Activated T-helper 1 cell treated with Interleukin-2 at 50 U/mL for 16 hours (primary cell): ENCODE data around the gene NMRK2.
"Not testable (repeated sequence)": the region's sequence is repeated elsewhere in the genome, so short reads cannot be mapped to it uniquely, and the experiment has no call there.

ENCODE experiments used
- DNase-seq: peaks from one replicate; pipeline ENCODE4 v3.0.0-alpha.2; 2020; ENCODE audit warnings: low read depth

The NMRK2 gene, protein sequence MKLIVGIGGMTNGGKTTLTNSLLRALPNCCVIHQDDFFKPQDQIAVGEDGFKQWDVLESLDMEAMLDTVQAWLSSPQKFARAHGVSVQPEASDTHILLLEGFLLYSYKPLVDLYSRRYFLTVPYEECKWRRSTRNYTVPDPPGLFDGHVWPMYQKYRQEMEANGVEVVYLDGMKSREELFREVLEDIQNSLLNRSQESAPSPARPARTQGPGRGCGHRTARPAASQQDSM

GRCh38 chr19:3932931-3933810, at the start of gene NMRK2:
Gene NMRK2 (plus strand): TSS chr19:3933069. CDS start chr19:3933672, 603 bp downstream.
- DNase-seq = no peak

DNA sequence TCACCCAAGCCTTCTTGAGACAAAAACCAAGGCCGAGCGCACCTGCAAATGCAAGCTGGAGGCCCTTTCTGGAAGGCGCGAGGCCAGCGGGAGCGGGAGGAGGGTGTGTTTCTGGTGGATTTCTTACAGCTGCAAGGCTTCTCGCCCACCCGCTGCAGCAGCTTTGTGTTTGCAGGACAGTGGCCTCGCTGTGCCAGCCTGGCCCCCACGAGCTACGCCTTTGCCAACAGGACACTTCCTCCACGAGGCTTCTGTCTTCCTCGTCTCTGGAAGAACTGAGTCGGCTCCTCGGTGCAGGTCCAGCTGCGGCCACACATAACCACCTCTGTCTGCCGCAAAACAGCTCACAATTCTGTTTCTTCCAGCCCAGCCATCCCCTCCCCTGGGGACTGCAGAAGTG, 42.3 kb upstream of the NMRK2 start:
- no peak for DNase-seq

DNA sequence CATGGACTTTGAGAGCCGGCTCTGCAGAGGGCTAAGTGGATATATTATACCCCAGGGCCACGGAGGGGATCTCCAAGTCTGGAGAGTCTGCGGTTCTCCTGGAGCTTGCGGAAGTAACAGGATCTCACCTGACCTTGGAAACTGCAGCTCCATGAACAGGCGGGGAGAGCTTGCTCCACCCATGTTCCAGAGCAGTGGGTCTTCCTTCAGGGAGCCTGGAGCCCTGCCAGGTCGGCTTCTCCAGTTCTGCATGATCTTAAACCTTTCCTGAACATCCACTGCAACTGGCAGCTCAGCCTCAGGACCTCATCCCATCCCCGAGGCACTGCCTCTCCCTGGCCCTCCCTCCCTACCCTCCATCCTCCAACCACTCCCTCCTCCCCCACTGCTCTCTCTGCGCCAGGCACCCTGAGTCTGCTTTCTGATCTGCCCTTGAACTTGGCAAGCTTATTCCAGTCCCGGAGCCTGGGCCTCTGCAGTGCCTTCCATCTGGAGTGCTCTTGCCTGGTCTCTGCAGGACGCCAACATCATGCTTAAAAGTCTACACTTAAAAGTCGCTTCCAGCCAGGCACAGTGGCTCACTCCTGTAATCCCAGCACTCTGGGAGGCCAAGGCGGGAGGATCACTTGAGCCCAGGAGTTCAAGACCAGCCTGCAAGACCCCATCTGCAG, 39.2 kb upstream of the NMRK2 start:
- DNase-seq = no peak

DNA sequence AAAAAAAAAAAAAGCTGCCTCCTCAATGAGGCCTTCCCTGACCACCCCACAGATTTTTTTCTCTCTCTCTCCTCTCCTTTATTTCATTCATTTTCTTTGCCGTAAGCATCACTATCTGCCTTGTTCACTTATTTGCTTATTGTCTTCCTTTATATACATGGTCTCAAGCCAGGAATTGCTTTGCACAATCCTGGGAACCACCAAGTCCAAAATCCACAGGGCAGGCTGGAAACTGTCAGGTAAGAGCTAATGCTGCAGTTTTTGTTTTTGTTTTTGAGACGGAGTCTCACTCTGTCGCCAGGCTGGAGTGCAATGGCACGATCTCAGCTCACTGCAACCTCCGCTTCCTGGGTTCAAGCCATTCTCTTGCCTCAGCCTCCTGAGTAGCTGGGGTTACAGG, 37.9 kb upstream of the NMRK2 start:
- DNase-seq = not testable (repeated sequence)

DNA sequence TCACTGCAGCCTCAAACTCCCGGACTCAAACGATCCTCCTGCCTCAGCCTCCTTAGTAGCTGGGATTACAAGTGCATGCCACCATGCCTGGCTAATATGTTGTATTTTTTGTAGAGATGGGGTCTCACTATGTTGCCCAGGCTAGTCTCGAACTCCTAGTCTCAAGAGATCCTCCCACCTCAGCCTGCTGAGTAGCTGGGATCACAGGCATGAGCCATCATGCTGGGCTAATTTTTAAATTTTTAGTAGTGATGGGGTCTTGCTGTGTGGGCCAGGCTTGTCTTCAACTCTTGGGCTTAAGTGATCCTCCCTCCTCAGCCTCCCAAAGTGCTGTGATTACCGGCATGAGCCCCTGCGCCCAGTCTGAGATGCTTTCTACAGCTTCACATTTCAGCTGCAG, 37.1 kb upstream of the NMRK2 start:
- DNase-seq = no peak

DNA sequence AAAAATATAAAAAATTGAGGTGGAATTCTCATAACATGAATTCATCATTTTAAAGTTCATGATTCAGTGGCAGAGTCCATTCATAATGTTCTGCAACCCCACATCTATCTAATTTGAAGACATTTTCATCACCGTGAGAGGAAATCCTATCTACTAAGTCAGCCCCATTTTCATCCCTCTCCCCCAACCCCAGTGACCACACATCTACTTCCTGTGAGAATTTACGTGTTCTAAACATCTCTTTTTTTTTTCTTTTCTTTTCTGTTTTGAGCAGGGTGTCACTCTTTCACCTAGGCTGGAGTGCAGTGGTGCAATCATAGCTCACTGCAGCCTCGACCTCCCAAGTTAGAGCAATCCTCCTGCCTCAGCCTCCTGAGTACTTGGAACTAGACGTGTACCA, 34.9 kb upstream of the NMRK2 start:
- no peak for DNase-seq

- no peak for DNase-seq
Measured at GRCh38 chr19:3898426-3898825, 34.4 kb upstream of the NMRK2 start.

DNA sequence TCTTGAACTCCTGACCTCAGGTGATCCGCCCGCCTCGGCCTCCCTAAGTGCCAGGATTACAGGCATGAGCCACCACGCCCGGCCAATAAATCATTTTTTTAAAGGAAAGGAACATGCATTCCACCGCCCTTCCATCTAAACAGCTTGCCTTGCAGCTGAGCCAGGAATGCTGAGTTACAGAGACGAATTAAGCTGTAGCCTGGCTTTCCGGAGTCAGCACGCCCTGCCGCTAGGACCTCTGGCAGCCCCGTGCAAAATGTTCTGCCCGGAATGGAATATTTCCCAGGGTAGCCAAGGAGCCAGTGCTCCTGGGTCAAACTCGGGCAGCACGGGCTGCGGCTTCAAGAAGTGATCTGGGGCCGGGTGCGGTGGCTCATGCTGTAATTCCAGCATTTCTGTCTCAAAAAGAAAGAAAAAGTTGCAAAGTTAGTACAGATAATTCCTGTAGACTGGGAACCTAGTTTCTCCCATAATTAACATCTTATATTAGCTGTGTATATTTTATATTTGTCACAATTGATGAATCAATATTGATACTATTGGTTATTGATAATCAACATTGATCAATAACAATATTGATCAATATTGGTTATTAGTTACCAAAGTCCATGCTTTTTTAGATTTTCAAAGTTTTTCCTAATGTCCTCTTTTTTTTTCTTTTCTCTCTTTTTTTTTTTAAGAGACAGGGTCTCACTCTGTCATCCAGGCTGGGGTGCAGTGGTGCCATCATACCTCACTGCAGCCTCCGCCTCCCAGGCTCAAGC, 33.2 kb upstream of the NMRK2 start:
- no peak for DNase-seq

GRCh38 chr19:3902317-3902973, 30.4 kb upstream of the NMRK2 start:
- no peak for DNase-seq

DNA sequence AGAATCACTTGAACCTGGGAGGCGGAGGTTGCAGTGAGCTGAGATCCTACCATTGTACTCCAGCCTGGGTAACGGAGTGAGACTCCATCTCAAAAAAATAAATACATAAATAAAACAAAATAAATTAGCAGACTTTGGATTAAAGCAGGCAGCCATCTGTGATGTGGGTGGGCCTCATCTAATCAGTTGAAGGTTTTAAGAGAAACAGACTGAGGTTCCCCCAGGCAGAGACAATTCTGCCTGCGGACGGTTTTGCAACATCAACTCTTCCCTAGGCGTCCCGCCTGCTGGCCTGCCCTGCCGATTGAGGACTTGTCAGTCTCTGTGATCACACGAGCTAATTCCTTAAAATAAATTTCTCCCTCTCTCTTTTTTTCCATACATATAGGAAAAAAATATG, 28.6 kb upstream of the NMRK2 start:
- DNase-seq = no peak

GRCh38 chr19:3907626-3908265, 25.1 kb upstream of the NMRK2 start:
- DNase-seq = no peak

GRCh38 chr19:3908266-3909054, 24.4 kb upstream of the NMRK2 start:
- no peak for DNase-seq

DNA sequence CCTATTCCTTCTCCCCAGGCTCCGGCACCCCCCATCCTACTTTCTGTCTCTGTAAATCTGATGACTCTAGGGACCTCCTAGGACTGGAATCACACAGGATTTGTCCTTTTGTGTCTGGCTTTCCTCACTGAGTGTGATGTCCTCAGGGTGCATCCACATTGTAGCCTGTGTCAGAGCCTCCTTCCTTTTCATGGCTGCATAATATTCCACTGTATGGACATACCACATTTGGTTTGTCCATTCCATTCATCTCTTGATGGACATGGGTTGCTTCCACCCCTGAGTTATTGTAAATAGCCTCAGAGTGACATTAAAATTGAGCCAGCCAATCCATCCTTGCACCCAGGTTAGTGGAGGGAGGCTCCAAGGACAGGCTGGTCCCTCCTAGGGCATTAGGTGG, 22.8 kb upstream of the NMRK2 start:
- DNase-seq = no peak

GRCh38 chr19:3914199-3914598, 18.7 kb upstream of the NMRK2 start:
- DNase-seq = no peak

- no peak for DNase-seq
Measured at GRCh38 chr19:3916033-3916432, 16.8 kb upstream of the NMRK2 start.

GRCh38 chr19:3919793-3920192, 13.1 kb upstream of the NMRK2 start:
- no peak for DNase-seq

GRCh38 chr19:3923096-3923758, 9.6 kb upstream of the NMRK2 start:
- DNase-seq = no peak

DNA sequence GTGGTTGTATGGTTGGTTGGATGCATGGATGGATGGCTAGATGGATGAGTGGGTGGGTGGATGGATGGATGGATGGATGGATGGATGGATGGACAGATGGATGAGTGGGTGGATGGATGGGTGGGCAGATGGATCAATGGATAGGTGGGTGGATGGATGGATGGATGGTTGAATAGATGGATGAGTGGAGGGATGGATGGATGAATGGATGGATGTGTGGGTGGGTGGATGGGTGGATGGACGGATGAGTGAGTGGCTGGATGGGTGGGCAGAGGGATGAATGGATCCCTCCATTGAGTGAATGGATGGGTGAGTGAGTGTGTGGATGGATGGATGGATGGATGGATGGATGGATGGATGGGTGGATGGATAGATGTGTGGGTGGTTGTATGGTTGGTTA, 9.0 kb upstream of the NMRK2 start:
- DNase-seq = no peak

DNA sequence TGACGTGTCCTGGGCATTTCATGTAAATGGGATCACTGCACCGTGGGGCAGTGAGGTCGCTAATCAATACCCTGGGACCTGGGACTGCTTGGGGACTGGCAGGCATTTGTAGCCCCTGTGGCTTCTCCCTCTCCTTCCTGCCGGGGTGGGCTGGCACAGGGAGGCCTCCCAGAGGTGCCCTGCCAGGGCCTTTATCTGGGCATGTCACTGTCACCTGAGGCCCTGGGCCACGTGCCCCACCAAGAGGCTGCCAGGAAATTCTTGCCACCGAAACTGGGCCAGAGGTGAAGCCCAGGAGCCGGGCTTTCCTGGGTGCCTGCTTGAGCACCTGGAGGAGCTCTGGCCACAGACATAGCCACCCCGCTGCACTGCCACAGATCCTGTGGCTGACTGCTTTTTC, 1.8 kb upstream of the NMRK2 start:
- DNase-seq = no peak
